HL-60 (cell line): Measurements from ENCODE around the gene ADAMTSL4.
A peak's percentile ranks its signal among the peaks of the same experiment; 100 is the strongest.

ENCODE experiments used
- DNase-seq, 2 experiments: peaks; one replicate each; pipeline ENCODE4 v3.0.0-alpha.2; 2010 to 2020; ENCODE audit warnings: low read depth in 1 of 2, low spot score in 1 of 2
- H3K27ac ChIP-seq: fragments of 250-450 bp; sonication (Bioruptor Pico); replicated peaks from 2 replicates; pipeline ENCODE4 v1.5.1; 2020; ENCODE audit warnings: mild to moderate bottlenecking, moderate library complexity
- H3K27me3 ChIP-seq: fragments of 250-450 bp; sonication (Bioruptor Pico); 2 replicates; pipeline ENCODE4 v1.5.1; 2021; ENCODE audit warnings: mild to moderate bottlenecking, moderate library complexity; ENCODE audit not compliant: insufficient read depth, poor library complexity, severe bottlenecking
- H3K4me3 ChIP-seq: replicated peaks from 2 replicates; pipeline ENCODE4 v1.5.1; 2011; ENCODE audit warnings: mild to moderate bottlenecking, control low read depth, low read length; ENCODE audit not compliant: insufficient read depth
- GABPA ChIP-seq: IDR thresholded peaks from 2 replicates; pipeline ENCODE4 v1.6.1; 2012; ENCODE audit warnings: low read depth
- POLR2AphosphoS5 ChIP-seq: IDR thresholded peaks from 2 replicates; pipeline ENCODE4 v1.6.1; 2012; ENCODE audit warnings: low read depth
- SPI1 ChIP-seq: IDR thresholded peaks from 2 replicates; pipeline ENCODE4 v1.6.1; 2012; ENCODE audit warnings: low read depth, mild to moderate bottlenecking, borderline replicate concordance
- TF ChIP-seq, protein P1 (sequence below): IDR thresholded peaks from 2 replicates; pipeline ENCODE4 v1.6.1; 2012; ENCODE audit warnings: low read depth; ENCODE audit not compliant: insufficient replicate concordance
- TF ChIP-seq, protein P2 (sequence below): IDR thresholded peaks from one replicate; pipeline ENCODE4 v1.5.1; 2011; ENCODE audit warnings: low read length, control low read depth, inconsistent platforms; ENCODE audit not compliant: insufficient read depth

Gene ADAMTSL4

DNA sequence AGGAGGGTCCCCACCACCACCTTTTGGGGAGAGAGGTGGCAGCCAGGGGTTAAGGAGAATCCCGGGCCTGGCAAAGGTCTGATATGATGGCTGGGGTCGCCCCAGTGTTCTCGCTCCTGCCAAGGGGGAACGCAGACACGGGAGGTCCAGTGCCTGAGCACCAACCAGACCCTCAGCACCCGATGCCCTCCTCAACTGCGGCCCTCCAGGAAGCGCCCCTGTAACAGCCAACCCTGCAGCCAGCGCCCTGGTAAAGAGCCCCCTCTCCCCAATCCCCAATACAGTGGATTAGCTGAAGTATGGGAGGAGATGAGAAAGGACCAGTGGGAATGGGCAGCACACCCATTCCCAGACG is 10.4 kb downstream of the ADAMTSL4 start:
- H3K27me3 ChIP-seq, result no peaks in the 10 kb centered on the region
- TF ChIP-seq GABPA, result no peak
- TF ChIP-seq, protein P1, sequence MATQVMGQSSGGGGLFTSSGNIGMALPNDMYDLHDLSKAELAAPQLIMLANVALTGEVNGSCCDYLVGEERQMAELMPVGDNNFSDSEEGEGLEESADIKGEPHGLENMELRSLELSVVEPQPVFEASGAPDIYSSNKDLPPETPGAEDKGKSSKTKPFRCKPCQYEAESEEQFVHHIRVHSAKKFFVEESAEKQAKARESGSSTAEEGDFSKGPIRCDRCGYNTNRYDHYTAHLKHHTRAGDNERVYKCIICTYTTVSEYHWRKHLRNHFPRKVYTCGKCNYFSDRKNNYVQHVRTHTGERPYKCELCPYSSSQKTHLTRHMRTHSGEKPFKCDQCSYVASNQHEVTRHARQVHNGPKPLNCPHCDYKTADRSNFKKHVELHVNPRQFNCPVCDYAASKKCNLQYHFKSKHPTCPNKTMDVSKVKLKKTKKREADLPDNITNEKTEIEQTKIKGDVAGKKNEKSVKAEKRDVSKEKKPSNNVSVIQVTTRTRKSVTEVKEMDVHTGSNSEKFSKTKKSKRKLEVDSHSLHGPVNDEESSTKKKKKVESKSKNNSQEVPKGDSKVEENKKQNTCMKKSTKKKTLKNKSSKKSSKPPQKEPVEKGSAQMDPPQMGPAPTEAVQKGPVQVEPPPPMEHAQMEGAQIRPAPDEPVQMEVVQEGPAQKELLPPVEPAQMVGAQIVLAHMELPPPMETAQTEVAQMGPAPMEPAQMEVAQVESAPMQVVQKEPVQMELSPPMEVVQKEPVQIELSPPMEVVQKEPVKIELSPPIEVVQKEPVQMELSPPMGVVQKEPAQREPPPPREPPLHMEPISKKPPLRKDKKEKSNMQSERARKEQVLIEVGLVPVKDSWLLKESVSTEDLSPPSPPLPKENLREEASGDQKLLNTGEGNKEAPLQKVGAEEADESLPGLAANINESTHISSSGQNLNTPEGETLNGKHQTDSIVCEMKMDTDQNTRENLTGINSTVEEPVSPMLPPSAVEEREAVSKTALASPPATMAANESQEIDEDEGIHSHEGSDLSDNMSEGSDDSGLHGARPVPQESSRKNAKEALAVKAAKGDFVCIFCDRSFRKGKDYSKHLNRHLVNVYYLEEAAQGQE, result no peak
- no peak for TF ChIP-seq SPI1
- TF ChIP-seq POLR2AphosphoS5, result no peak
- TF ChIP-seq, protein P2, sequence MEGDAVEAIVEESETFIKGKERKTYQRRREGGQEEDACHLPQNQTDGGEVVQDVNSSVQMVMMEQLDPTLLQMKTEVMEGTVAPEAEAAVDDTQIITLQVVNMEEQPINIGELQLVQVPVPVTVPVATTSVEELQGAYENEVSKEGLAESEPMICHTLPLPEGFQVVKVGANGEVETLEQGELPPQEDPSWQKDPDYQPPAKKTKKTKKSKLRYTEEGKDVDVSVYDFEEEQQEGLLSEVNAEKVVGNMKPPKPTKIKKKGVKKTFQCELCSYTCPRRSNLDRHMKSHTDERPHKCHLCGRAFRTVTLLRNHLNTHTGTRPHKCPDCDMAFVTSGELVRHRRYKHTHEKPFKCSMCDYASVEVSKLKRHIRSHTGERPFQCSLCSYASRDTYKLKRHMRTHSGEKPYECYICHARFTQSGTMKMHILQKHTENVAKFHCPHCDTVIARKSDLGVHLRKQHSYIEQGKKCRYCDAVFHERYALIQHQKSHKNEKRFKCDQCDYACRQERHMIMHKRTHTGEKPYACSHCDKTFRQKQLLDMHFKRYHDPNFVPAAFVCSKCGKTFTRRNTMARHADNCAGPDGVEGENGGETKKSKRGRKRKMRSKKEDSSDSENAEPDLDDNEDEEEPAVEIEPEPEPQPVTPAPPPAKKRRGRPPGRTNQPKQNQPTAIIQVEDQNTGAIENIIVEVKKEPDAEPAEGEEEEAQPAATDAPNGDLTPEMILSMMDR, result no peak
- H3K4me3 ChIP-seq, result no peak overlapping the region
- H3K27ac ChIP-seq, result no peak overlapping the region
- no peak for DNase-seq

- Histone ChIP-seq H3K27me3 (no peaks in the 10 kb centered on the region), H3K27ac (no peak overlapping the region), H3K4me3 (no peak overlapping the region)
- peak in 1 of 2 experiments; percentile 73 for DNase-seq
- TF ChIP-seq, protein P2, result peak; percentile 94
- TF ChIP-seq SPI1, result no peak
- no peak for TF ChIP-seq GABPA
- TF ChIP-seq, protein P1, result no peak
- no peak for TF ChIP-seq POLR2AphosphoS5
Measured at GRCh38 chr1:150560011-150560438, 10.8 kb downstream of the ADAMTSL4 start.

- DNase-seq, result peak in 1 of 2 experiments; percentile 86
- no peaks in the 10 kb centered on the region for H3K27me3 ChIP-seq
Measured at GRCh38 chr1:150560576-150561253, 11.5 kb downstream of the ADAMTSL4 start.

More at GRCh38 chr1:150560576-150561253, 11.5 kb downstream of the ADAMTSL4 start:
- Histone ChIP-seq H3K27ac (peak overlapping the region; percentile 49), H3K4me3 (peak overlapping the region; percentile 58)
- TF ChIP-seq SPI1, result no peak
- TF ChIP-seq, protein P2, result peak; percentile 80
- no peak for TF ChIP-seq POLR2AphosphoS5
- TF ChIP-seq GABPA, result no peak
- TF ChIP-seq, protein P1, result no peak
